ENCODE measurements around the gene SLC38A10.

Gene SLC38A10

DNA sequence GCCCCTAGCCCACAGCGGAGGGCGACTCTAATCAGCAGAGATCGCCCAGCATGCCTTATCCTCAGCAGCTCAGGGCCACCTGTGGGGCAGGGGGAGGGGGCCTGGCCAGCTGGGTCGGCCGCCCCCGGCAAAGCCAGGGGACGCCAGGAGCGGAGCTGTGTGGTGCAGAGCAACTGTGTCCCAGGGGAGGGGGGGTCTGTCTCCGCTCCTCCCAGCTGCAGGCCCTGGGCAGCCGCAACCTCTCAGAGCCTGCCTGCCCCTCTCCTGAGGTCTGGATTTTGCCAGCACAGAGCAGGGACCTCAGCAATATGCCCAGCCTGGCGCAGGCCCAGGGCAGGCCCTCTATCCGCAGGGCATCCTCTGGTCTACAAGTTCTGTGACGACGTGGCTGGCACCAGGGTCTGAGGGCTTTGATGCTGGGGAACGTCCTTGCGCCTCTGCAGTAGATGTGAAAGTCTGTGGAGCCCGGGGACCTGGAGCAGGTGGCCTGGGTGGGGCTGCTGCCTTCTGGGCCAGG lies 36.5 kb upstream of the SLC38A10 start:
- DNase-seq (ENCODE audit: low read depth, low spot score): no peak

DNA sequence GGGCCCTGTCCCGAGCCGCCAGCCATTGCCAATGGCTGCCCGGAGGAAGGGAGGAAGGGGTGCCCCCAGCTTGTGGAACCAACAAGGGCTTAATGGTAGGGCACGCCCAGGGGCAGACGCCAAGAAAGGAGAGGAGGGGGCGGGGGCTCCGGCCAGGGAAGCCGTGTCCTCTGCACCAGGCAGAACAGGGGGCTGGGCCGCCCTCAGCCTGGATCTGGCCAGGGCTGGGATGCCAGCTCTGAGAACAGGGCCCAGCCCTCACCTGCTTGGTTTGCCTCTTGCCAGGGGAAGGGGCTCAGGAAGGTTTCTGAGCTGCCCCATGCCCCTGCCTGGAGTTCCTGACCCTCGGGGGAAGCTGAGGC lies 35.8 kb upstream of the SLC38A10 start:
- DNase-seq (ENCODE audit: low read depth, low spot score): no peak

DNA sequence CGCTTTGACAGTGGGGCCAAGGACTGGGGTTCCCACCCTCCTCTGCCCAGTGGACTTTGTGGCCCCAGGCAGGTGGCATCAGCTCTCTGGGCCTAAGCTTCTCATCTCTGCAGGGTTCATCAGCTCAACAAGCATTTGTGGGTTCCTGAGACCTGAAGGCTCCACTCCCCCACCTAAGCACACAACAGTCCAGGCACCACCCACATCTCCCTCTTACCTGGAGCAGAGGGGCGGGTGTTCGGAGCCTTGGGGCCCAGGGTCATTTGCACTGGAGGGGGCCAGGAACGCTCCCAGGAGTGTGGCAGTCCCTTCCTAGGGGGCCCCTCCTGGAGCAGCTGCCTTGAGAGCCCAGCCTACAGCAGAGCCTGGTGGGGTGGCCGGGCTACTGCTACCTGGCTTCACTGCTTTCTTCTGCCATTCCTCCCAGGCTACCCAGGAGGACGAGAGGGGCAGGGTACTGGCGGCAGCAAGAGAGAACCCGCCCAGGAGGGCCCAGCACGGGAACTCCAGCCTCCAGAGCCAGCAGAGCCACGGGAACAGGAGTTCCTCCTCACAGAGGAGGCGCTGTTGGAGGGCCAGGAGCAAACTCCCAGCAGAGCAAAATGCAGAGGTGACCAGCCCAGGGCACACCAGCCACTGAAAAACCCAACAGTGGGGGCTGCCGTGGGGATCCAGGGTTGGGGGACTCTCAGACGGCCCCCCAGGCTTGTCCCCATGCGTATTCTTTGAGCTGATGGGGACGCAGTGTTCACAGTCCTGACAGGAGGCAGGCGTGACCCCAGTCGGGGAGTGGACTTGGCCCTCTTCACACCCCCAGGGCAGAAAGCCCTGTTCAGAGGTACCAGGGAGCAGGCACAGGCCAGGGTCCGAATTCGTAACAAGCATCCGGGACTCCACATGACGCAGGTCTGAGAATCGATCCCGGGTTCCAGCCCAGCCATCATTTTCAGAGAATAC lies 35.1 kb upstream of the SLC38A10 start:
- DNase-seq (ENCODE audit: low read depth, low spot score): no peak

DNA sequence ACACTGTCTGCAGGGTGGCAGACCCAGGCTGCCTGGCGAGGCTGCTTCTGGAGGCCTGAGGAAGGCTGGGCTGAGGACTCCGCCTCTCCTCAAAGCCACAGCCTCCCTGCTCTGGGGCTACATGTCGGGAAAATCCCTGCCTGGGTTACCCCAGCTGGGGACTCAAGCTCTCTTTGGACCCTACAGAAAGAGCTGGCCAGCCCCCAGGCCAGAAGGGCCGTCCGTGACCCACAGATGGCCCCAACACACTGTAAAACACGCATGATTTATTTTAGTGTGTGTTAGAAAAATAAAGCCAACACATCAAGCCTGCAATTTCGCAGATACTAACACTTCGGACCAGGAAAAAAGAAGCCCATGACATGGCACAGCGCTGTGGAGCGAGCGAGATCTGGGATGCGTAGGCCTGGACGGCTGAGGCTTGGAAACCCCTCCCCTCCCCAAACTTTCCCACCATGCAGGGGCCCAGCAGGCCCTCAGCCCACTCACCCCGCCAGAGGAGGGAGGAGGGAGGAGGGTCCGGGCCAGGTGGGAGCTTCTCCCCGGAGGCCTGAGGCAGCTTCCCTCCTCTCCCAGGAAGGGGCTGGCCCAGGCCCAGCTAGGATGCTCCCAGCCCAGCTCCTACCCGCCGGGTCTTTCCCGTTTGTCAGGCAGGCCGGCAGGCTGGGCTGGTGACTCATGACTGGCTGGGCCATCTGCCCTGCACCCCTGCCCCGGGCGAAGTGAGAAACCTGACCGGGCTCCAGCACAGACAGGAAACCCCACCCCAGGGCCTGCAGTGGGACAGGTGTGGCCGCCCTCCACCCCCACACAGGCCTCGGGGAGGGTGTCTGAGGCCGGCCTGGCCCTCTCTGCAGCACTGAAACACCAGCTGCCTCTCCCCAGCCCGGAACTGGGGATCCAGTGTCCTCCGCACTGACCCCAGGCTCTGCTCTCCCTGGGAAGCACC lies 34.1 kb upstream of the SLC38A10 start:
- DNase-seq (ENCODE audit: low read depth, low spot score): no peak

DNA sequence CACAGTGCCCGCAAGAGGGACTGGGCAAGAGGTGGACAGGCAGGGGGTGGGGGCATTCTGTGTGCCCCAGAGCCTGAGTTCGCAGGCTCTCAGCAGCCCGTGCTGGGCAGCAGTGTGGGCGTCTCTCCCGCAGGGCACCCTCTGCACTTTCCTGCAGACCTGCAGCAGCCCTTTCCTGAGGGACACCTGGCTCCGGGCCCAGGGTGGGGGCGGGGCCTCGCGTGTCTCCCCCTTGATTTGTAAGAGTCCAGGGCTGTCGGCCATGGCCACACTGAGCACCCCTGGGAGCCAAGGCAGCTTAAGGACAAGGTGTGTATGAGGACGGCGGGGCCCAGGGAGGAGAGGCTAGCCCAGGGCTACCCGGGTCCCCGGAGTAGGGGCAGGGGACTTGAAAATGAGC lies 33.4 kb upstream of the SLC38A10 start:
- DNase-seq (ENCODE audit: low read depth, low spot score): no peak

DNA sequence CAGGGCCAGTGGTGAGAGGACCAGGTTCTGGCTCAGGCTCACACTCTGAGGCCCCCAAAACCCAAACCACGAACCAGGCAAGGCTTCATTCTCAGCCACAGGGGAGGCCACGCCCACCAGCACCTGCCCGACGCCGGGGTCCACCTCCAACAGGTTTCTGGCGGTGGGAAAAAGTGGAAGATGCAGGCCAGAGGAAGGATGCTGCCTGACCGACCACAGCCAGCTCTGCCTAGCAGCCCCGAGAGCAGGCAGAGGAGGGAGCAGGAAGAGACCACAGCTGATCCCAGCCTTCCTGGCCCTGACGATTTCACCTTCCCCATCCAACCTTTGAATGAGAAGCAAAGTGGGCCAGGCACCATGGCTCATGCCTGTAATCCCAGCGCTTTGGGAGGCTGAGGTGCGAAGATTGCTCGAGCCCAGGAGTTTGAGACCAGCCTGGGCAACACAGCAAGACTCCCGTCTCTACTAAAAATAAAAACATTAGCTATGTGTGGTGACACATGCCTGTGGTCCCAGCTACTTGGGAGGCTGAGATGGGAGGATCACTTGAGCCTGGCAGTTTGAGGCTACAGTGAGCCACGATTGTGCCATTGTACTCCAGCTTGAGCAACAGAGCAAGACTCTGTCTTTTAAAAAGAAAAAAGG lies 30.7 kb upstream of the SLC38A10 start:
- no peak for DNase-seq (ENCODE audit: low read depth, low spot score)

DNA sequence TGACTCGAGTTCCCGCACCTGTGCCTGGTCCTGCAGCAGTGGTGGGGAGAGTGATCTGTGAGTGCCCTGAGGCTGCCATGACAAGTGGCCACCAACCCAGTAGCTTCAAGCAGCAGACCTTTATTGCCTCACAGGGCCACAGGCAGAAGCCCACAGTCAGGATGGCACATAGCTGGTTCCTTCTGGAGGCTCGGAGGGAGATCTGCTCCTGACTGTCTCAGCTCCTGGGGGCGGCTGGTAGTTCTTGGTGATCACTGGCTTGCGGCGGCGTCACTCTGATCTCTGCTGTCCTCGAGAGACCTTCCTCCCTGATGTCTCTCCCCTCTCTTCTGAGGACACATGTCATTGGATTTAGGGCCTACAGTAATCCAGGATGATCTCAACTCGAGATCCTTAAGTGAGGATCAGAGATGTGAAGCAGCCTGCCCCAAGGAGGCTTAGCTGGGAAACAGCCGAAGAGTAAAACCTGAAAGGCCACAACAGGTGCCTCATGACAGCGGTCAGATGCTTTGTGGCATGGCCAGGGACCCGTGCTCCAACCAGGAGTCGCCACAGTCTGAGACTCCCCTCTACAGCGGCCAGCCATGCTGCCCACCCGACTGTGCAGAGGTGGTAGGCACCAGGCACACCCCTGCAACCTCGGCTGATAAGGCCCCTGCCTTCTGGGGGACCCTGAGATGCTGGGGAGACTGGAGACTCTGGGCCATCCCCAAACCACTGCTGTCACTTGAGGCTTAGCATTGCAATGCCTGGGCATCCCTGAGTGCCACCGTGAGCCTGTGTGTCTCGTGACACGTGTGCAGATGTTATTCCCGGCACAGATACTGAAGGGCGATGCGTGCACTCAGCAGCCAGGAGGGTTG lies 30.0 kb upstream of the SLC38A10 start:
- DNase-seq (ENCODE audit: low read depth, low spot score): no peak

DNA sequence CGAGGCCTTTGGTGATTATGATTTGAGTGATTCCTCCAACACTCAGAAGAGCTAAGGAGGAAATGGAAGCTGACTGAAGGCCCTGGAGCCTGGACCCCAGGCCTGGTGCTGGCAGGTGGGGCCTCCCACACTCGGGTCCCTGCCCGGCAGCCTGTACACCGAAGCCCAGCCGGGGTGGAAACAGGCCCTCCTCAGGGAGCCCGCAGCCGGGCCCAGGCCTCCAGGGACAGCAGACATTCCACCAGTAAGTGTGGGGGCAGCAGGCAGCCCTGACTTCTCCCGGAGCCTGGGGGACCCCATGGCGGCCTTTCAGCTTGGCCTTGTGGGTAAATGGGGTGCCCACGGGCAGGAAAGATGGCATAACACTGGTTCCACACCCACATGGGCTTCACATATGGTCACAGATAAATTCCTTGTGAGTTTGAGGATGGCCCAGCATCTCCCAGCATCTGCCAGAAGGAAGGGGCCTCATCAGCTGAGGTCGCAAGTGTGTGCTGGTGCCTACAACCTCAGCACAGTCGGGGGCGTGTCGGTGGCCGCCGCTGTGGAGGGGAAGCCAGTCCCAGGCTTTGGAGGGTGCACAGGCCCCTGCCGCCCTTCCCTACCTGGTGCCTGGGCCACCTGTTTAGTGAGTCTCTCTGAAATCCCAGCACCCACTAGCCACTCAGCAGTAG lies 29.2 kb upstream of the SLC38A10 start:
- DNase-seq (ENCODE audit: low read depth, low spot score): no peak

DNA sequence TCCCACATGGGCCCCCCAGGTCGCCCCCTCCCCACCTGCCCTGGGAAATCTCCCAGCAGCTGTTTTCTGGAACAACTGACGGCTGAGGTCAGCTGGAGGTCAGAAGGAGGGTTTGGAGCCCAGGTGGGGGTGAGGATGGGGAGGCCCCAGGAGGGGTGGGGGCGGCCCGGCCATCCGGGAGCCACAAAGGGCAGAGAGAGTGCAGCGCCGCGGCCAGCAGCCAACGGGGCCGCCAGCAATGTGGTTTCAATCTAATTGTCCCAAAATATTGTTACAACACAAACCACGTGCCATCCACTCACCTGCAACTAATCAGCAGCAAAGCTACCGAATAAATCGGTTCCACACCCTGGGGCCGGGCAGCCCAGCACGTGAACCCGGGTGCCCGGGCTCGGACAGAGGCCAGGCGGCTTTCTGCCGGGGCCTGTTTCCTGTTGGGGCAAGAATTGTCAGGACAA lies 28.3 kb upstream of the SLC38A10 start:
- no peak for DNase-seq (ENCODE audit: low read depth, low spot score)

DNA sequence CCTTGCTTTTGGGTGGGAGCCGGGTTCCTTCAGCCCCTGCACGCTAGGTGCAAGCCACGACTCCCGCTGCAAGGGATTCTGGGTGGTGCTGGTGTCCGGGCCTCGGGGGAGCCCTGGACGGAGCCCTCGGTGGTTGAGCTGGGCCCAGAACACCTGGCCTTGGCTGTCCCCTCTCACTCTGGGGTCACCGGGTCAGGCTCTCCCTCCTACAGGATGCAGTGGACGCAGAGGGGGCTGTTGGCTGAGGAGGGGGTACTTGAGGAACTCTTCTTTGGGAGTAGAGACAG lies 27.9 kb upstream of the SLC38A10 start:
- DNase-seq (ENCODE audit: low read depth, low spot score): no peak

DNA sequence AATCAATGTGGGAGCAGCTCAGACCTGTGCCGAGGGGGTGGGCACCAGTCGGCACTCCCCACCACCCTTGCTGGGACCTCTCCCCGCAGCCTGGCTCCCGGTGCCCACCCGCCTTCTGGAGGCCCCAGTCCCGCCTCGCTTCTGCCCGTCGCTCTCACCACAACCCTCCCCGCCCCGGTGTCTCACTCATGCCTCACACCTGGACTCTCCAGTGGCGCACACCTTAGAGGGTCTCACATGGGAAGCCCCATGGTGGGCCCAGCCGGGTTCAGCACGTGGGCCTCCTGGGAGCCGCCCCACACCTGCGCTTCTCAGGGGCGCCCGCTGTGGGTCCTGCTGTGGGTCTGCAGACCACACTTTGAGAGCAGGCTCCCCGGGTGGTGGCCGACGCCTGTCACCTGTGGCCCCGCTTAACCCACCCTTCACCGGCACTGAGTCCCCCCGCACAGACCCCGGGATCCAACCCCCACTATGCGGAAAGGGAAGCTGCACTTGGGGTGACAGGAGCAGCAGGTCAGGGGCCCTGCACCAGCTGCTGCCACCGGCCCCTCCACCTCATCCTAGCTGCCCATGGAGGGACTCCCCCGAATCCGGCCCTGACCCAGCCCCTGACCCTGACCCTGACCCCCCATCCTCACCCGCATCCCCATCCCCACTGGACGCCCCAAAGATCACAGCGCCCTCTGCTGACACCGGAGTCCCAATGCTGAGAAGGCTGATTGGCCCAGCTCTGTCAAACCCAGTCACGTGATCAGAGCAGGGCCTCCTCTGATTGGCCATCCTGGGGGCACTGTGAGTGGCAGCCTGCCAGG lies 27.4 kb upstream of the SLC38A10 start:
- no peak for DNase-seq (ENCODE audit: low read depth, low spot score)

DNA sequence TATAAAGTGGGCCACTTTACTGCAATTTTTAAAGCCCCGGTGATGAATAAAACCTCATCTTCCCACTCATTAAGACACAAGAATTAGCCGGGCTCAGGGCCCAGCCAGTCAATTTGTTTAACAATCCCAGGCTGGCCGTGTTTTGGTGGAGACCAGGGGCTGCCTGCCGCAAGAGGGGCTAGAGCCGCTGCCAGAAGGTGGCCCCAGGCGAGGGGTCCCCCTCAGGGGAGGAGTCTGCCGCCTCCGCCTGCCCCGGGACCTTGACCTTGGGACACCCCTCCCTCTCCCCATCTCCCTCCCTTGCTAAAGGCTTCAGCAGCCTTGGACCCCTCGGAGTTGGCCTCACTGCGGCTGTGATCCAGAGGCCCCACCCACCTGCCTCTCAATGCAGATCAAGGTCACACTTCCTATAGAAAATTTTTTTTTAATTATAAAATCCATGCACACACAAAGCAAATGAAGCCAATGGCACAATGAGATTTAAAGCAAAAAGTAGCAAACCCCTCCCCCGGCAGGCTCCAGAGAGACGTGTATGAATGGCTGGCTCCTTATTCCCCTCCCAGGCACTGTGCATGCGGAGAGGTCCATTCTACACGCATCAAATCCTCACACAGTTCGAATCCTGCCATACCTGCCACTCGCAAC lies 23.0 kb upstream of the SLC38A10 start:
- DNase-seq (ENCODE audit: low read depth, low spot score): no peak

DNA sequence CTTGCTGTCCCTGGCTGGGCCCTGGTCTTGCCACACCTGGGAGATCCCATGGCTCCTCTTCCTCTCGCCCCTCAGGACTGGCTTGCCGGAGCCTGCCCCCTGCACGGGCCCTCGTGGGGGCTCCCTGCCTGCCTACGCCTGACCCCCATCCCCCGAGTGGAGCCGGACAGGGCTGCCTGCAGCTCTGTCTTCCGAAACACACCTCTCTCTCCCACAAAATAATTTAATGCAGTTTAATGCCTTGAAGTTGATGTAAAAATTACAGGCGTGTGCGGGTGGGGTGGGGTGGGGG lies 22.4 kb upstream of the SLC38A10 start:
- DNase-seq (ENCODE audit: low read depth, low spot score): no peak

DNA sequence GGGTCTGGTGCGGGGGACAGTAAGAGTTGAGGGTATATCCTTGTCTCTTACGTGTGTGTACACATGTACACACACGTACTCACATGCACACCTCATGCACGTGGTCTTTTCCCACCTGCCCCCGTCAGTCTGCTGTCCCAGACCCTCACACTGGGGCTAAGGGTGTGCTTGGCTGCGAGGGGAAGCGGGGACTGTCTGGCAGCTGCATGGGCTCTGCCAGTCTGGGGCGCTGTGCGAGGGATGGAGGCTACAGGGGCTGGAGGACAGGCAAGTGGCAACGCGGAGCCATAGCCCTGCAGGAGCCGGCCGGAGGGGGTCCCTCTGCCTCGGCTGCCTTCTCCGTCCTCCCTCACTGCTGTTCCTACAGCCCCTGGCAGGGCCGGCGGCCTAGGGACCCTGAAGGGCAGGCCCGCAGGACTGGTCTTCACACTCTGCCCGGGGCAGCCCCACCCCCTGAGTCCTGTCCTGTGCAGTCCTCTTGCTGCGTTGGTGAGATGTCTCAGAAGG lies 20.8 kb upstream of the SLC38A10 start:
- no peak for DNase-seq (ENCODE audit: low read depth, low spot score)

DNA sequence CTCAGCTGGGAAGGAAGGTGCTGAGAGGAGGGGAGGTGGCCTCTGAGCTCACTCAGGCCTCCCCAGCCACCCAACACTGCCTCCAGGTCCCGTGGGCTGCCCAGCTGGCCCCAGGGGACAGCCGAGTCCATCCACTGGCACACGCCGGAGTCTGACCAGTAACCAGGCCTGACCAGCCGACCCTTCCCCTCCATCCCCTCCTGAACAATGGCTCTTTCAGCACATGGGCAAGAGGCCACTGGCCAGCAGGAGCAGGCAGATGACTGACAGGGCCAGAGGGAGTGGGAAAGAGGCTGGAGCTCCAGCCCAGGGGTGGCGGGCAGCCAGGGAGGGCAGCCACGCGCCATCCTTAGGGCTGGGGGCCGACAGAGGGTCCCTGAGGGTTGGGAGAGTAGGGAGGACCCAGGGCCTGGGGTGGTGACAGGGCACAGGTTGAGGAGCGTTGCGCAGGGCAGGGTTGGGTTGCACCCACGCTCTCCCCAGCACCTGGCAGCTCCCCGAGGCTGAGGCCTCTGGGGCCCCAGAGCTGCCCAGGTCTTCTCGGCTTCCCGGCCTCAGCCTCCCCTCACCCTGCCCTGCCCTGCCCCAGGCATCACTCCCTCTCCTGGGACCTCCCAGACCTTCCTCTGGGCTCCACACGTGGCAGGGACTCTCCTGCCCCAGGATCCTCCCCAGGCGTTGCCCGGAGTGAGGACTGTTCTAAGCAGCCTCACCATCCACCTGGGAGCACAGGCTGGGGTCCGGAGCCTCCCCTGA lies 20.2 kb upstream of the SLC38A10 start:
- DNase-seq (ENCODE audit: low read depth, low spot score): no peak

DNA sequence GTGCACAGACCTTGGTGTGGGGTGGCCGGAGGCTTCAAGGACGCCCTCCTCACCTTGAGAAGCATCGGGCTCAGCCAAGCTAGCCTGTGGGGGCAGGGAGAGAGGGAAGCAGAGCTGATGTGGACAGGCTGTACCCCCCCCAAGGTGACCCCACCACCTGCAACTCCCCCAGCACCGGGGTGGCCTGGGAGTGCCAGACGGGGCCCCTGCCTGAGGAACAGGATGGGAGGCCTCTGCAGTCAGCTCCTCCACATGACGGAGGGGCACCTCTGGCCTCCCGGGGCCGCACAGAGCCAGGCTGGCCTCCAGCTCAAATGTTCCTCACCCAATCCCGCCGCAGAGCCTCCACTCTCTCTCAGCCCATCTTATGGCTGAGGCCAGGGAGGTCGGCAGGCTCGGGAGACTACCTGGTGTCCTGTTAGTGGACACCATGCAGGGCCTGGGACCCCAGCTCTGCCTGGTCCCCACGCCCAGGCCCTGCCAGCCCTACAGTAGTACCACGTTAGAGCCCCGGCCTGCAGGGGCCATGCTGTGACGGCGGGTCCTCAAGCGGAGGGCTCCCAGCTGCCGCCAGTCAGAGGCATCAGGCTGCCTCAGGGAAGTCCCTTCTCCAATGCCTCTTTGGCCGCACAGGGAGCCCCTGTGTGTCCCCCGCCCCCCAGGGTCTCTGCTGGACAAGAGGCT lies 19.4 kb upstream of the SLC38A10 start:
- no peak for DNase-seq (ENCODE audit: low read depth, low spot score)

DNA sequence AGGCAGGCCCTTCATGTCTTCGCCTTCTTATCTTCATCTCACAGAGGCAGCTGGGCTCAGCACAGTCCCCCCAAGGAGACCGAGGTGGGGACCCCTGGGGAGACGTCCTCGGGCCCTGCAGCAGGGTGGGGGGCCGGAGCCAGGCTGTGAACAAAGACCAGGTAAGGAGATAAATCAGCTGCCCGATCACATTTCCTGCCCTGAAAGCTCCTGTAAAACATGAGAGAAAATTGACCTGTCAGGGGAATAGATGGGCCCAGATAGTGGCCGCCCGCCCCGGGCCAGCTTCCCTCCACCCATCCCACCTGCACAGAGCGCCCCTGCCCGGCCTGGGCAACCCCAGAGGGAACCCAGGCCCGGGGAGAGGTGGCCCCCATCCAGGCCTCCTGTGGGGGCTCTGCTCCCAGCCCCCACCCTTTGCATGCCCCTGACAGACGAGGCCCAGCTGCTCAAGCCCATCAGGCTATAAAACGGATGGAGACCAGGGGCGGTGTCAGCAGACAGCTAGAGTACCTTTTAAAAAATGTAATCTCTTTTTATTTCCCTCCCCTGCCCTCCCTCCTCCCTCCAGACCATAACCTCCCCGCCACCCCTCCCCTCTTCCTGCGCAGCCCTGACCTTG lies 18.8 kb upstream of the SLC38A10 start:
- no peak for DNase-seq (ENCODE audit: low read depth, low spot score)

Data from brain pericyte (primary cell).